ENCODE results near the gene MED27. TPM values are rescaled to one million over a fixed set of nuclear protein-coding genes. Genes with fewer than 3 reads are reported as not detected.

The MED27 gene
- total RNA-seq, 1 donor: 13.3 TPM

DNA sequence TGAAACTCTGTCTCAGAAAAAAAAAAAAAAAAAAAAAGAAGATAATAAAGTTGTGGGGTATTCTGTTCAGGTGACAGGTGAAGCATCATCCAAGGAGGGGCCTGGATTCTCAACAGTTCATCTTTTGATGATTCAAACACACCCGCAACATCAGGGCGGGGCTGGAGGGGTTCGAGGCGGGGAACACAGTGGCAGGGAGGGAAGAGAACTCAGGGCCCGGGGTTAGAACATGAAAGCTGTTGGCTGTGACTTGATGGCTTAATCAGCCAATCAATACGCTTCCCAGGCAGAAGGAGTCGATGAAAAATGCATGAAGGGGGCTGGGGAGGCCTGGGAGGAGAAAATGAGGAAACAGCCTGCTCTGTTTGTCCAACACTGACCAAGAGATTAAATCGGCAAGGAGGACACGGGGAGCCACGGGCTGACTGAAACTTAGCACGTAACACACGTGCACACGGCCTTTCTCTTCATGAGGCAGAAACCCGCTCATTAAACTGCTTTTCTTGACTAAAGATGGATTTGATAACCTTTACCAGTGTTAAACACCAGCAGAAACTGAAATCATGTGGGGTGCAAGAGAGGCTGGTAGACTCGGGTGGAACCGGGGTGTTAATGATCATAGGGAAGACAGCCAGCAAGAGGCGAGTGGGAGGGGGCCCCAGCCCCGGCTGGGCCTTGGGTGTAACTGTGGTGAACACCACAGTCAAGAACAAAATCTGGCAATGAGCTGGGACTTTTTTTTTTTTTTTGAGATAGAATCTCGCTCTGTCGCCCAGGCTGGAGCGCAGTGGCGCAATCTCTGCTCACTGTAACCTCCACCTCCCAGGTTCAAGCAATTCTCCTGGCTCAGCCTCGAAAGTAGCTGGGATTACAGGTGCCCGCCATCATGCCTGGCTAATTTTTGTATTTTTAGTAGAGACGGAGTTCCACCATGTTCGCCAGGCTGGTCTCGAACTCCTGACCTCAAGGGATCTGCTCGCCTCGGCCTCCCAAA is 234.1 kb downstream of the MED27 start:
- no peak overlapping the region for H3K4me3 ChIP-seq (ENCODE audit: low read length)
- no peaks in the 10 kb centered on the region for H3K9me3 ChIP-seq (ENCODE audit: low read depth, low read length)

DNA sequence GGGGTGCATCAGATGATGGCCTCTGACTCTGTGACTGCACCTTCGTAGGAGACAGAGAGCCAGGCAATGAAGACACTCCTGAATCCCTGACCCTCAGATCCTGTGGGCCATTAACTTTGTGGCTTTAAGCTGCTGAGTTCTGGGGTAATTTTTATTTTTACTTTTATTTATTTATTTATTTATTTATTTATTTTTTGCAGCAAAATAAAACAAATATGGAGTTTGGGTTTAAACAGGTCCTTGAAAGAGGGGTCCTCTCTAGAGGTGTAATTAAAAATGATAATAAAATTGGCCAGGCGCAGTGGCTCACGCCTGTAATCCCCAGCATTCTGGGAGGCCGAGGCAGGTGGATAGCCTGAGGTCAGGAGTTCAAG is 234.9 kb downstream of the MED27 start:
- no peaks in the 10 kb centered on the region for H3K9me3 ChIP-seq (ENCODE audit: low read depth, low read length)
- no peak overlapping the region for H3K4me3 ChIP-seq (ENCODE audit: low read length)
- H3K4me1 ChIP-seq (ENCODE audit: insufficient read depth, low read length): no peaks in the 10 kb centered on the region
- no peaks in the 10 kb centered on the region for H3K27me3 ChIP-seq (ENCODE audit: insufficient read depth, low read length)

More for the DNA sequence above, 234.1 kb downstream of the MED27 start:
- H3K4me1 ChIP-seq (ENCODE audit: insufficient read depth, low read length): no peaks in the 10 kb centered on the region
- no peaks in the 10 kb centered on the region for H3K27me3 ChIP-seq (ENCODE audit: insufficient read depth, low read length)

DNA sequence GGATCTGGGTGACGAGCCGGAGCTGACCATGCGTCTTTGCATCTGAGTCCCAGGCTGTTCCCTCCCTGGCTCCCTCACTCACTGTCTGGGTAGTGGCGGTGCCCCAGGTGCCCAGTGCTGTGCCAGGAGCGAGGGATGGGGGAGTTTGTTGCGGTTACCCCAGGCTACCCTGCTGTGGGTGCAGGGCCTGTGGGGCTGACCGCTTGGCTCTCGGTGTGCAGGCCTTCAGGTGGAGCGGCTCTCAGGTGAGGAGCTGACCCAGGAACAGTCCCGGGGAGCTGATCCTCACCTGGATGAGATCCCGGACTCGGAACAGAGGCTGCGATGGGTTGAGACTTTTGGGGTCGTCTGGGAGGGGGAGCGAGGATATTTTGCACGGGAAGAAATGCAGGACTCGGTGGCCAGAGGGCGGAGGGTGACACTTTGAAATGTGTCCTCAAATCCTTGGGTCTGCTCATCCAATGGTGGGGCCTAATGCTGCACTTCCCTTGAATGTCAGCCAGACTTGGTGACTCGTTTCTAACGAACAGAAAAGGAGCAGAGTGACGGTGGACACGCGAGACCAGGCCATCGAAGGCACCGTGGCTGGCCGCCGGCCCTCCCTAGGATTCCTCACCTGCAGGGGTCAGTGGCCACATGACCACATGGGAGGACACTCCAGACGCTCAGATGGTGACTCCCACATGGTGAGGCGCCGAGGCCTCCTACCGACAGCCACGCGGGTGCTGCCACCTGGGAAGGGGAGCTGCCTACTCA is 235.5 kb downstream of the MED27 start:
- Histone ChIP-seq H3K9me3 (ENCODE audit: low read depth, low read length) (no peaks in the 10 kb centered on the region), H3K4me3 (ENCODE audit: low read length) (no peak overlapping the region), H3K27me3 (ENCODE audit: insufficient read depth, low read length) (no peaks in the 10 kb centered on the region), H3K4me1 (ENCODE audit: insufficient read depth, low read length) (no peaks in the 10 kb centered on the region)

DNA sequence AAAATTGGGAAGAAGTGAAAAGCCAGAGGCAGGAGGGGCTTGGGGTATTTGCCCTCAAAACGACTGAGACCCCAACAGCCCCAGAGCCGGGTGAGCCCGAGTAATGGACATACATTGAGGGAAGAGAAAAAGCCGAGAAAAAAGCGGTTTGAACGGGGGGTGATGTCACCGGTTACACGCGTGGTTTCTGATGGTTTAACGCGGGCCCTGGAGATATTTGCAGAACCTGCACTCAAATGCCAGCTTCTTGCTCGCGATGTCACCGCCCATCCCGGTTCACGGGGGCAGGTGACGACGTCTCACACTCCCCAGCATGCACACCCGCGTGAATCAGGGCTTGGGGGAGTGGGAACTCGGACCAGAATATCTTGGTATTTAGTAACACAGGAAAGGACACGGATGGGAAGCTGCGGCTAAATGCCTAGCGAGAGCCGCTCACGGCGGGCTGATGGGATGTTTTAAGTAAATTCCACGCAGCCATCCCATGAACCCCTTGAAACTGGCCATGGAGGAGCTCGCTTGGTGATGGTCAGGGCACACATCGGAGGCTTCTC is 237.8 kb downstream of the MED27 start:
- H3K4me1 ChIP-seq (ENCODE audit: insufficient read depth, low read length): no peaks in the 10 kb centered on the region
- no peaks in the 10 kb centered on the region for H3K9me3 ChIP-seq (ENCODE audit: low read depth, low read length)
- no peak overlapping the region for H3K4me3 ChIP-seq (ENCODE audit: low read length)
- H3K27me3 ChIP-seq (ENCODE audit: insufficient read depth, low read length): no peaks in the 10 kb centered on the region

DNA sequence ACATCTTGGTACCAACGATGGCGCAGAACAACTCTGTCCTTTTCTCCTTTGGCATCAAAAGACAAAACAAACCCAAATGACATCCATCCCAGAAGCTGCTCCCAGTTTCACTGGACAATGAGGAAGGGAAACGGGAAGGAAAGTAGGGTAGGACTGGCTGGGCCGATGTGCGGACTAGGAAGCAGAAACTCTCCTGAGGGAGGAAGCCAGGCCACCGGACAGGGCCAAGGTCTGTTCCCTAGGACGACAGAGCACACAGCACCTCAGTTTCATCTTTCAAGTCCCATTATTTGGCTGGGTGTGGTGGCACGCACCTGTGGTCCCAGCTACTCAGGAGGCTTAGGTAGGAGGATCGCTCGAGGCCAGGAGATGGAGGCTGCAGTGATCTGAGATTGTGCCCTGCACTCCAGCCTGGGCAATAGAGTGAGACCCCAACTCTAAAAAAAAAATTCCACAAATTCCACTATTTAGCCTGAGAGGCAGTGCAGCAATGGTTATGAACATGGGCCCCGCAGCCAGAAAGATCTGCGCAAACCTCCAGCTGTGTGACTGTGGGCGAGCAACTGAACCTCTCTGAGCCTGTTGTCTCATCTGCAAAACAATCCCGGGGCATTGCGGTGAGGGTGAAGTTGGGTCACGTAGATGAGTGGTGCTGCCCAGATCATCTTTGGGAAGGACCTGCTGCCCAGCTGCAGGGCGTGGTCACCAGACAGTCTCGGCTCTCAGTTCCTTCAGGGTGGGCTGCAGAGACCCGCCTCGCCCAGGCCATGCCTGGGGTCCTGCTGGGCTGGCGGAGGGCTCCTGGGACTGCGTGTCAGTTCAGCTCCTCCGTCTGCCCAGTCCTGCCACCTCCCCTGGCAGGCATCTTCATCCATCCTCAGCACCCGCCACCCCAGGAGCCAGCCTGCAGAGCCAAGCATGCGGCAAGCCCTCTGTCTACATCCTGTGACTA is 238.6 kb downstream of the MED27 start:
- Histone ChIP-seq H3K27me3 (ENCODE audit: insufficient read depth, low read length) (no peaks in the 10 kb centered on the region), H3K4me1 (ENCODE audit: insufficient read depth, low read length) (no peaks in the 10 kb centered on the region), H3K9me3 (ENCODE audit: low read depth, low read length) (no peaks in the 10 kb centered on the region), H3K4me3 (ENCODE audit: low read length) (no peak overlapping the region)

DNA sequence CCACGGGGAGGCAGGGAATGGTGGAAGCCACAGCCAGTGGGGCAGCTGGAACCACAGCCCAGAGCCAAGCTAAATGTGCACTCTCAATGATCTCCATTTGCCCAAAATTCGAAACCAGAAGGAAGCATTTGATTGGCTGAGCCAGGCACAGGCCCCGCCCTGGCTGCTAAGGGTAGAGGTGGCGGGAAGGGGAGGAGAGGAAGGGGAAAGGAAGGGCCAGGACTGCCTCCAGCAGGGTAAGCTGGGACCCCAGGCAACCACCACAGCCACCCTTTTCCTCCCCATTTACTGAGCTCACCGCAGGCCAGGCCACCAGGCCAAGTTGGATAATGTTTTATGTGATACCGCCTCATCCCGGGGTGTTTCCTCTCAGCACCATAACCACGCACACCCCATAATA is 239.4 kb downstream of the MED27 start:
- Histone ChIP-seq H3K4me1 (ENCODE audit: insufficient read depth, low read length) (no peaks in the 10 kb centered on the region), H3K9me3 (ENCODE audit: low read depth, low read length) (no peaks in the 10 kb centered on the region), H3K4me3 (ENCODE audit: low read length) (no peak overlapping the region), H3K27me3 (ENCODE audit: insufficient read depth, low read length) (no peaks in the 10 kb centered on the region)

DNA sequence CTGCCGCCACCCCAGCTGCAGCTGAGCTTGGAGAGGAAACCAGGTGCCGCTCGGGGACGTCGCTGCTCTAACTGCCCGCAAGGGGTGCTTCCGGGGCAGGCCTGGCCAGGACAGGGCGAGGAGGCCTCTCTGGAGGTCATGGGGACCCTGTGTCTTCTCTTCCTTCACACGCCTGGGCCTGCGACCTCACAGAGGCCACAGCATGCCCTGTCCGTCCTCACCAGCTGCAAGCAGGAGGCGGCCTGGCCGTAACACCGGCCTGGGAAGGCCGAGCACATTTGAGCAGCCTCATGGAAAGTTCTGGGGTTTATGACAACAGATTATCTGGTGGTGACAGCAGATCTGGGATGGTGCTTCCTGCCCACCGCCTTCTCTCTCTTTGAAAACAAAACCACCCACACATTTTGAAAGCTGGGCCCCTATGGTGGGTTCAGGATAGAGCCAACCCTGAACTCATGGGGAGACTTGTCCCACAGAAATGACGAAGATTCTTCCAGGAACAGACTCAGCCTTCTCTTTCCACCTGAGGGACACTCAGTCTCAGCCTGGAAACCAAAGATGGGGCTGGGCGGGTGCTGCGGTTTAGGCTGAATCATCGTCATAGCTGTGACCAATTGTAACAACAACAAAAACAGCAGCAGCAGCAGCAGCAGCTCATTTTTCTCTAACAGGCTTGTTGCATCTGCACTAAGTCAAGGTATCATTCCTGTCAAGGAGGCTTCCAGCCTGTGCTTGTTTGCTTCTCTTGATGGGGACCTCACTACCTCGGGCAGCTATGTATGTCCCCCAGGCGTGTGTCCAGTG is 240.2 kb downstream of the MED27 start:
- H3K27me3 ChIP-seq (ENCODE audit: insufficient read depth, low read length): no peaks in the 10 kb centered on the region
- H3K4me3 ChIP-seq (ENCODE audit: low read length): no peak overlapping the region
- no peaks in the 10 kb centered on the region for H3K9me3 ChIP-seq (ENCODE audit: low read depth, low read length)
- no peaks in the 10 kb centered on the region for H3K4me1 ChIP-seq (ENCODE audit: insufficient read depth, low read length)

DNA sequence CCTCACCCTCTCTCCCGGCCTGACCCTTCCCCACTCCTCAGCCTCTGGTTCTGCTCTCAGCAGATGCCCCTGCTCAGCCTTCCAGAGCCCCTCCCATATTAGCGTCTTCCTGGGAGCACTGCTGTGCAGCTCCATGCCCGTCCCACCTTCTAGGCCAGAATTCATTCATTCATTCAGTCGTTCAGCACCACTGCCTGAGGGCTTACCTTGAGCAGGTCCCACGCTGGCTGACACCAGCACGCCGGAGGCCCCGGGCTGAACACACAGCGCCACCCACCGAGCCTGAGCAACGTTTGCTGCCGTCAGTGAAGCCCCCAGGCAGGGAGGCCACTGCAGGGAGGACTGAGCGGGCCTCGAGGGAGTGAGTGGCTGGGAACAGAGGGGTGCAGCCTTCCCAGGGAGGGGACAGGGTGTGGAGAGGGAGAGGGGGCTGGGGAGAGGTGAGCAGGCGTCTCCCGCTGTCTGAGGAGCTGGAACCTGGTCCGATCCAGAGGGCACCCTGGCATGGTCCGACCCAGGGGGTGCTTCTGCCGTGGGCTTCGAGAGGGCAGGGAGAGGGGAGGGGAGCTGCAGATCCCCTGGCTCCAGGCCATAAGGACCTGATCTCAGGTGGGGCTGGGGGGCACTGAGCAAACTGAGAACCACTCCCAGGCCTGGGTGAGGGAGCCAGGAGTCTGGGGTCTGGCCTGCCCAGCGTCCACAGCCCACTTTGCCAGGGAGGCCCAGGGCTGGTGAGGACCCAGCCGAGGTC is 241.0 kb downstream of the MED27 start:
- H3K4me1 ChIP-seq (ENCODE audit: insufficient read depth, low read length): no peaks in the 10 kb centered on the region
- no peak overlapping the region for H3K4me3 ChIP-seq (ENCODE audit: low read length)
- H3K27me3 ChIP-seq (ENCODE audit: insufficient read depth, low read length): no peaks in the 10 kb centered on the region
- peaks cover 4% of the 10 kb centered on the region for H3K9me3 ChIP-seq (ENCODE audit: low read depth, low read length)

DNA sequence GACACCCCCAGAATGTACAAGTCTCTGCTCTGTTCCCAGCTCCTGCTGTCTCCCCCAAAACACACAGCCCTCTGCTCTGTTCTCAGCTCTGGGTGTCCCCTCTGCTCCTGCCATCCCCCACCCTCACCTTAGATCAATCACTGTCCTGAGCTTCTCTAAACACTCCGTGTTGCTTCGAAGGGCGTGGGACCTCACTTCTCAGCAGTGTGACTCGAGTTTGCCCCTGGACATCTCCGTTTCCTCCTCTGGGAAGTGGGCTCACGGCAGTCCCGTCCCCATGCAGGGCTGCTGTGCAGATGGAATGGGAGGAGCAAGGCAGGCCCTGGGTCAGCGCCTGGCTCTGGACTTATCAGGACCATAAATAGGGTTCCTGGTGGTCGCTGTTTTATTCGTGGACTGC is 241.8 kb downstream of the MED27 start:
- Histone ChIP-seq H3K9me3 (ENCODE audit: low read depth, low read length) (peaks cover 5% of the 10 kb centered on the region), H3K27me3 (ENCODE audit: insufficient read depth, low read length) (no peaks in the 10 kb centered on the region), H3K4me1 (ENCODE audit: insufficient read depth, low read length) (no peaks in the 10 kb centered on the region), H3K4me3 (ENCODE audit: low read length) (no peak overlapping the region)

DNA sequence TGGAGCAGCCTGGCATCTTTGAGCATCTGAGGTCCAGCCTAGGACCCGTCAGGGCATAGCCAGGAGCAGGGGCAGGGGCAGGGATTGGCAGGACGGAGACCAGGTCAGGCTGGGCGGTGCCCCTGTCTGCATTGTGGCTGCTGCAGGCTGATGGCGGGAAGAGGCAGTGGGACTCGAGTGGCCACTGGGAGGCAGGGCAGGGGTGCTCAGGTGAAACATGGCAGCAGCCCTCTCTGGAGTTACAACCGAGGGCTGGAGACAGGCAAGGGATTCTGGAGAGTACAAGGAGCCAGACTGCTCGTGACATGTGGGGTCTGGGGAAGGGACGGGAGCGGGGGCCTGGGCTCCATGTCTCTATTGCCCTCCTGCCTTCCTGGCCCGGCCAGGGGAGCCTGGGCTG is 242.4 kb downstream of the MED27 start:
- no peaks in the 10 kb centered on the region for H3K27me3 ChIP-seq (ENCODE audit: insufficient read depth, low read length)
- no peaks in the 10 kb centered on the region for H3K4me1 ChIP-seq (ENCODE audit: insufficient read depth, low read length)
- no peak overlapping the region for H3K4me3 ChIP-seq (ENCODE audit: low read length)
- H3K9me3 ChIP-seq (ENCODE audit: low read depth, low read length): peaks cover 5% of the 10 kb centered on the region

DNA sequence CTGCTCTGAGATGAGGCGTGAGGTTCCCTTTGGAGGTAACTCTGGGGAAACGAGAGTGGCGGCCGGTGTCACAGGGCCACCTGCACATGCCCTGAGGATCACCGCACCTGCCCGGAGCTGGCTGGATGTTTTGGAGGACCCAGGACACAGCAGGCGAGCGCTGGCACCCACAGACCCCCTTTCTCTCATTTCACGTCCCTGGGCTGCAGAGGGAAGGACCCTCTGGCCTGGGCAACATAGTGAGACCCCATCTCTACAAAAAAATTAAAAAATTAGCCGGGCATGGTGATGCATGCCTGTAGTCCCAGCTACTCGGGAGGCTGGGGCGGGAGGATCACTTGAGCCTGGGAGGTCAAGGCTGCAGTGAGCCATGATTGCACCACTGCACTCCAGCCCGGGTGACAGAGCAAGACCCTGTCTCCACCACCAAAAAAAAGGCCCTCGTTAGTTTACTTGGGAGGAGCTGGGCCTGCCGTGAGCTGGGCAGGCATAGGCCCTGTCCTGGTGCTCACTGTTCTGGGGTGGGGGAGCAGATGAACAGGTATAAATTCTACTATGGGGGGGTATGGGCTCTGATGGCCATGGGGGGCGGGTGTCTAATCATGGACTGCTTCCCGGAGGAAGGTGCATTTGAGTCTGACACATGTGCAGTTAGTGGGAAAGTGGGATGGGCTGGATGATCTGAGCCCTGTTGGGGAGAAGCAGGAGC is 242.9 kb downstream of the MED27 start:
- Histone ChIP-seq H3K4me1 (ENCODE audit: insufficient read depth, low read length) (no peaks in the 10 kb centered on the region), H3K4me3 (ENCODE audit: low read length) (no peak overlapping the region), H3K9me3 (ENCODE audit: low read depth, low read length) (peaks cover 5% of the 10 kb centered on the region), H3K27me3 (ENCODE audit: insufficient read depth, low read length) (no peaks in the 10 kb centered on the region)

DNA sequence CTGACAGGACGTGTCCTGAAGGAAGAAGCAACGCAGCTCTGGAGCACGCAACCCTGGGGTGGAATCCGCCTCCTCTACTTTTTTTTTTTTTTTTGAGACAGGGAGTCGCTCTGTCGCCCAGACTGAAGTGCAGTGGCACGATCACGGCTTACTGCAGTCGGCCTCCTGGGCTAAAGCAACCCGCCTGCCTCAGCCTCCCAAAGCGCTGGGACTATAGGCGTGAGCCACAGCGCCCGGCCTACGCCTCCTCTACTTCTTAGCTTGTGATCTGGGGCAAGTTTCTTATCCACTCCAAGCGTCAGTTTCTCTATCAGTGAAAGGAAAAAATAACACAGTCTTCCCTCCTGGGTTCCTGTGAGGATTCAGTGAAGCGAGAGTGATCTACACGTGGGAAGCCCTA is 243.6 kb downstream of the MED27 start:
- Histone ChIP-seq H3K4me1 (ENCODE audit: insufficient read depth, low read length) (no peaks in the 10 kb centered on the region), H3K4me3 (ENCODE audit: low read length) (no peak overlapping the region), H3K9me3 (ENCODE audit: low read depth, low read length) (peaks cover 5% of the 10 kb centered on the region), H3K27me3 (ENCODE audit: insufficient read depth, low read length) (no peaks in the 10 kb centered on the region)
